GM19463 (cell line): ENCODE measurements around the gene FBXW7.
"Not testable (repeated sequence)": the region's sequence is repeated elsewhere in the genome, so short reads cannot be mapped to it uniquely, and the experiment has no call there.

ENCODE experiments used
- ATAC-seq: cut with Tn5 transposase; IDR thresholded peaks from one replicate; pipeline ENCODE4 v1.9.1; 2021; ENCODE audit warnings: mild to moderate bottlenecking, moderate library complexity; ENCODE audit not compliant: unreplicated experiment

The FBXW7 gene

DNA sequence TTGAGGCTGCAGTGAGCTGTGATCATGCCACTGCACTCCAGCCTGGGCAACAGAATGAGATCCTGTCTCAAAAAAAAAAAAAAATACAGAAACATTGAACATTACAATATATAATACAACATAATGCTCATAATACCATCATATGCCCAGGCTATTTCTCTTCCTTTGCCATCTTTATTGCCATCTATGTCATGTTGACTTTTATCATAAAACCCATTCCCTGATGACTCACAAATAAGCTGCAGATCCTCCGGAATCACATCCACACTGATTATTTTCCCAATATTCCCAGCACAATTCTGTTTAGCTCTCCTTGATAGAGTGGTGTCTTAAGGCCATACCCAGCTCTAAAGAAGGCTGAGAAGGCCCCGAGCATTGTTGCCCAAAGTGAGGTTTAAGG, 9.2 kb upstream of the FBXW7 start:
- ATAC-seq, result no peak

DNA sequence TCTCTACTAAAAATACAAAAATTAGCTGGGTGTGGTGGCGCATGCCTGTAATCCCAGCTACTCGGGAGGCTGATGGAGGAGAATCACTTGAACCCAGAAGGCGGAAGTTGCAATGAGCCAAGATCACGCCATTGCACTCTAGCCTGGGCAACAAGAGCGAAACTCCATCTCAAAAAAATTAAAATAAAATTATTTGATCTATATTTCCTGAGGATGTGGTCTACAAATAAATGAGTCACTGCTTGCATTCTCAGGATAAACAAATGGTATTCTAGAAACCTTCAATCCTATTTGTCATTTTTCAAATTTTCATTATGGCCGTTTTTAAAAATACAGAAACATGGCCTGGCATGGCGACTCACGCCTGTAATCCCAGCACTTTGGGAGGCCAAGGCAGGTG, 8.6 kb upstream of the FBXW7 start:
- ATAC-seq, result not testable (repeated sequence)

DNA sequence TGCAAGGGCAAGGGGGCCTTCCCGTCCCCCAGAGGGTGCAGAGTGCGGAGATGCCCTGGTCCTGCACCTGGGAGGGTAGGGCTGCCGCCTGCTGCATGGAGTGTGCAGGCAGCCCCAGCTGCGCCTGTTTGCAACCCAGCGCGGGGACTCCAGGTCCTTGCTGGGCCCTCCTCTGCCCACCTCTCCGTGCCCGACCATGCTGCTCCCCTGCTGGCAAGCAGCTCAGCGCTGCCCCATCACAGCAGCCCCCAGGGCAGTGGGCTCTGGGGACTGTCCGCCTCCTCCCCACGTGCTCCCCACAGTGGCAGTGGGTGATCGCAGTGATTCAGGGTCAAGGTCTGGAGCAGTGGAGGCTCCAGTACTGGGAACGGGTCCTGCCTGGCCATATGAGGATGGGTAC, 5.0 kb upstream of the FBXW7 start:
- no peak for ATAC-seq

DNA sequence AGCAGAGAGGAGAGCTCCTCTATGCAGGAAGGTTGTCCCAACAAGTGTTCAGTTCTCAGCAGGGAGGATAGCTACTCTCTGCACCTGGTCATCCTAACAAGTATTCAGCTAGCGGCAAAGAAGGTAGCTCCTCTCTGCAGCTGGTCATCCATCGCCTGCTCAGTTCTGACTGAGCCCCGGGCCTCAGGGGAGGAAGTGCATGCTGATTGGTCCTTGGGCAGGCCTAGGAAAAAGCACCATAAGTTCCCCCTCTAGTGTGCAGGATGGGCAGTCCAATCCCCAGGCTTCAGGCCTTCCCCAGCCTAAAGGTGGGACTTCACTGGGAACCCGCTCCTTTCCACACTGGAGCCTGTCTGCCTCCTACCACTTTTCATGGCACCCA, 4.4 kb upstream of the FBXW7 start:
- ATAC-seq, result no peak

DNA sequence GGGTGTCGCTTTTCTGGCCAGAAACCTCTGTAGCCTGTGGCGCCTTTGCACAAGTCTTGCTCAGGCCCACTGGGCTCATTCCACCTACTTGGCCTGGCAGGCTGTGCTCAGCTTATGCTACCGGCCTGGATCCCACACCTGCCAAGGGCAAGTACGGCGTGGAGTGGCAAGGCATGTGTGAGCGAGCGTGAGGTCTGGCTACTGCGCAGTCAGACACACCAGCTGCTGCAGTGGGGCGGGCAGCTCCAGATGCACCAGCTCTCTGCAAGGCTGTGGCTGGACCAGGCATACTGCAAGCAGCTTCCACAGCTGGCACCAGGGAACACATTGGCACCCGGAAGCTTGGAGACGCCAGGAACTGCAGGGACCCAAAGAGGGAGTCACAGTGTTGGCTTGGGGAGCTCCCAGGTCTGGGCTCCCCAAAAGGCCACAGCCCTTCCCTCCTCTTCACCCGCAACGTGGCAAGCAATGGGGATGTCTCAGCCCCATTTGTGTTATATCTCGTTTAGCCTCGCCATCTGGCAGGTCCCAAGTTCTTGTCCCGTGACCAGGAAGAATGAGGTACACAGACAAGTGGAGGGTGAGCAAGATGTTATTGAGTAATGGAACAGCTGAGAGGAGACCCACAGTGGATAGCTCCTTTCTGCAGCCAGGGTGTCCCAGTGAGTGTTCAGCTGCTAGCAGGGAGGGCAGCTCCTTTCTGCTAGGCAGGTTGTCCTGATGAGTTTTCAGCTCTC, 3.8 kb upstream of the FBXW7 start:
- no peak for ATAC-seq

DNA sequence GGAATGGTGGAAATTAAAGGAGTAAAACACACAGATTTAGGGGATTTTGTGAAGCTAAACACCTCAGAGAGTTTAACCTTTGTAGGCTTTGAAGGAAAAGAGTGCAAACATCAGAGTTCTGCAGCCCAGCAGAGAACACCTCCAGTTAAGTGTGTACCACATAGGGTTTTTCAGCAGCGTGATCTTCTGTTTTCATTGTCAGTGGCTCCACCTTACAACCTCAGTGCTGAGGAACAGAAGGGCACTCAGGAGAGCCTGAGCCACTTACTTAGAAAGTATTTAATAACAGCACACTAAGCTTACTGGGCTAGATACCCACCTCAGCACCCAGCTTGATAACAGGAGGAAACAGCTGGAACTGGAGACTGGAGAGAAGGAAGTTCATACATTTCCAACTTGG, 2.0 kb upstream of the FBXW7 start:
- ATAC-seq, result no peak

DNA sequence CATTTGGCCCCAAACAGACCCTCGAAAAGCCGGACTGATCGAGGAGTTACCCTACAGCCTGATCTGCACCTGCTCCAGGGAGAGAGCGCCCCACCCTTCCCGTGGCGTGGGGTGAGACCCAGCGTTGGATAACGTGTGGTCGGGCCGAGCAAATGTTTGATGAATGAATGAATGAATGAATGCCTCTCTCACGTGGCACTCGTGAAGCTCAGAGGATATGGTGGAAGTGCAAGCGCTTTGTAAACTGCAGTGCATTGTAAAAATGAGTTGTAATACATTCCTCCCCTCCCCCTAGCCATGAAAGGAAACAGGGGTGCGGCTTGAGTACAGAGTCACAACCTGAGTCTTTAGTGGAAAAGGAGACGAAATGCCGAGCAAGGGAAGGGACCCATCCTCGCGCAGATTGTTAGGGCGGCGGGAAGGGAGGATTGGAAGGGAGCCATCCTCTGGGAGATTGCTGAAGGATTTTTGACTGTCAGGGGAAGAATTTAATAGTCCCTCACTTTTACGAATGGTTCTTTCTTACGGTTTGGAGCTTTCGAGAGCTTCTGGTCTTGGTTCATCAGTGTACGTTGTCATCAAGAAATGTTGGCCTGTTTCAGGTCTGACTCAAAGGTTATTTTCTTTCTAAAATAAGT, 772 bp upstream of the FBXW7 start:
- peak; percentile 31 for ATAC-seq

DNA sequence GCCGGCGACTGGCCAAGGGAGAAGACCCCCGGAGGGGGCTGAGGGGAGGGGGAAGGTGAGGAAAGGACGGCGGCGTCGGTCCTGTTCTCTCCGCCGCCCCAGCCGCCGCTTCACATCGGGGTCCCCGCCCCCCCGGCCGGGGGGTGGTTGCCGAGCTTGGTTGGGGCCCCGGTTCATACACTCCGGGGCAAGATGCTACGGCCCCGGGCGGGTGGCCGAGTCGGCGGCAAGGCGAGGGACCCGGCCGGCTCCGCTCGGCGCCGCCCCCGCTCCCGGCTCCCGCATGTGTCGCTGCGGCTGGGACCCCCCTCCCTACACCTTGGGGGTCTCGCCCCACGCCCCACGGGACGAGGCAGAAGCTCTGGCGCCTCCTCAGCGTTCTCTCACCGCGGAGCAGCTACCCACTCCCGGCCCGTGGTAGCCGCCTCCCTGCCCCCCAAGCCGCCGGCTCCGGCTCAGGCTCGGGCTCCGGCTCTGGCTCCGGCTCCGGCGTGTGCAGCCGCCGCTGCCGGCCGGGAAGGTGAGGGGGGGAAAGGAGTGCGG, 461 bp downstream of the FBXW7 start:
- ATAC-seq, result peak; percentile 3

DNA sequence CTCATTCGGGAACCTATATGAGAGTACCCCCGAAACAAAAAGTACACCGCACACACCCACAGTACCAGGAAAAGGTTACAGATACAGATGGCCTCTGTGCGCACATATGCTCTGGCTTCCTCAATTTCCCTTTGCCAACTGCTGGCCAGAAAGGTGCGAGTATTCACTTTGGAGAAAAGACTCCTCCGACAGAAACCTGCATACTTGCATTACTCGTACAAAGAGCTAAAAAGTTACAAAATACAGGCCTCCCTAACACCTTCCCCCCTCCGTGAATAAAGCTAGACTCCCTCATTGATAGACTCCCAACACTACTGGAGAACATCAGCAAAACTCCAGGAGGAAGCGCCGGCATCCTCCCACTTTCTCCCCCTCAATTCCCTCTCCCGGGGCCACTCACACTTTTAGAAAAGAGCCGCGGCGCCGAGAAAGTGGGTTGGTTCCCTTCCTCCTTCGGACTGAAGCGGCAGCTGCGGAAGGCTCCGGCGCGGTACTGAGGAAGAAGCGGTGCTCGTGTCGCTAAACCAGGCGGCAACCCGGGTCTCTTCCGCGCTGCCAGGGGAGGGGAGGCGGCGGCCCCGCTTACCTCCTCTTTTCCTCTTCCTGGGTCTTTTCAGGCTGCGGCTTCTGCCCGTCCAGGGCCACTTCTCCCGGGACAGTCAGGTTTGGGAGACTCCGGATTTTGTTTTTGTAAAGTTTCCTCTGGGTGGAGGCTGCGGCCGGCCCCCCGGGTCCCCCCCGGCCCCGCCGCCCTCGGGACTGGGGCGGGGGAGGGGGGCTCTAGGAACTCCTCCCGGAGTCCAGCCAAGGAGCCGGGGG, 1.1 kb downstream of the FBXW7 start:
- ATAC-seq, result no peak

DNA sequence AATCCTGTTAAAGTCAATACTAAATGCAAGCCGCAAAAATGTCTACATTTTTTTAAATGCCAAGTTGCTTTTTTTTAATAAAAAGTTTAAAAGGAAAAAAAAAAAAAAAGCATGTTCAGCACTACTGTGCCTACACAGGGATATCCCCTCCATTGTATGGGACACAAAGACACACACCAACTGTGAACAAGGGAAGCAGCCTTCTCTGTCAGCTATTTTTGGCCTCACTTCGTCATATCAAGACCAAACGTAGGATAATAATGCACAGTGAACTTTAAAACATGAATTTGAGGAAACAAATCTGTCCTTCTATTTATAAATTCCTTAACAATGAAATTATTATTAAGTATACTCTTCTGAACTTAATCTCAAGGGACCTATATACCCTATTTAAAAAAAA, 4.4 kb downstream of the FBXW7 start:
- ATAC-seq, result no peak

DNA sequence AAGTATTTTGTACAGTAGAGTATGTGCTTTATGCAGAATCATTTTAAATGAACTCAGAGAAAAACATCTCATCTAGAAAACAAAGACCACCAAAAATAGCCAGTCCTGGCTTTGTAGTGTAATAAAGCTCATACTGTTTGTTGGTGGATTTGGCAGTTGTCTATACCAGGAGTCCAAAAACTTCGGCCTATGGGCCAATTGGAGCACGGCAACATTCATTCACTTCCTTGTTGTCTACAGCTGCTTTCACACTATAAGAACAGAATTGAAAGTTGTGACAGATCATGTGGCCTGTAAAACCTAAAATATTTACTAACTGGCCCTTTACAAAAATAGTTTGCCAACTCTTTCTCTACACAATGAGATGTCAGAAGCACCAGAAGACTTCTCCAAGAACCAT, 5.3 kb downstream of the FBXW7 start:
- ATAC-seq, result no peak

DNA sequence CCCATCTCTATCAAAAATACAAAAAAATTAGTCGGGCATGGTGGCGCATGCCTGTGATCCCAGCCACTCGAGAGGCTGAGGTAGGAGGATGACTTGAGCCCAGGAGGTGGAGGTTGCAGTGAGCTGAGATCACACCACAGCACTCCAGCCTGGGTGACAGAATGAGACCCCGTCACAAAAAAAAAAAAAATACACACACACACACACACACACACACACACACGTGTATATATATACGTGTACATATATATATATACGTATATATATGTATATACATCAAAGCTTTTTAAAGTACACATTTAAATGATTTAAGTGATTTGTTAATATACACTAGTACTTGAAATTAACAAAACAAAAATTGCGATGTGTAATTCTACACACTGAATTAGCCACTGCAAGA, 6.0 kb downstream of the FBXW7 start:
- no peak for ATAC-seq

DNA sequence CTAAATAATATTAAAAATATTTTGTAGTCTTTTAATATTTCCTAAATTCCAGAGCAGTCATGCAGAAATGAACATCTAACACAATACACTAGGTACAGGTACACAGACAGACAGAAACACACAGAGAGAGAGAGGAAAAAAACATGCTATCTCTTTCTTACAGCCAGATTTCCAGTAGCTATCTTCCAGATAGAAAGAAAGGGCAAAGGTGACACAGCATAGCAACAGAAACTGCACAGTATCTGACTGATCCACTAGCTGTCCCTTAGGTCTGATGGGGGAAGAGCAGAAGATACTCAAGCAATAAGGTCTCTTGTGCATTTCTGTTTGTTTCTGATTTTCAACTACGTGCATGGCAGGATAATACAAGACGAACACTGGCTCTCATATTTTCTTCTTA, 7.8 kb downstream of the FBXW7 start:
- no peak for ATAC-seq

DNA sequence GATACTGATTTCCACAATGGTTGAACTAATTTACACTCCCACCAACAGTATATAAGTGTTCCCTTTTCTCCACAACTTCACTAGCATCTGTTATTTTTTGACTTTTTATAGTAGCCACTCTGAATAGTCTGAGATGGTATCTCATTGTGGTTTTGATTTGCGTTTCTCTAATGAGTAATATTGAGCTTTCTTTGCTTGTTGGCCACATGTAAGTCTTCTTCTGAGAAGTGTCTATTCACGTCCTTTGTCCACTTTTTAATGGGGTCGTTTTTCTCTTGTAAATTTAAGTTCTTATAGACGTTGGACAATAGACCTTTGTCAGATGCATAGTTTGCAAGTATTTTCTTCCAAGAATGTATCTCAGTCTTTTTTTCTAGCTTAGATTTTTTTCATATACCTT, 10.0 kb downstream of the FBXW7 start:
- peak; percentile 55 for ATAC-seq

DNA sequence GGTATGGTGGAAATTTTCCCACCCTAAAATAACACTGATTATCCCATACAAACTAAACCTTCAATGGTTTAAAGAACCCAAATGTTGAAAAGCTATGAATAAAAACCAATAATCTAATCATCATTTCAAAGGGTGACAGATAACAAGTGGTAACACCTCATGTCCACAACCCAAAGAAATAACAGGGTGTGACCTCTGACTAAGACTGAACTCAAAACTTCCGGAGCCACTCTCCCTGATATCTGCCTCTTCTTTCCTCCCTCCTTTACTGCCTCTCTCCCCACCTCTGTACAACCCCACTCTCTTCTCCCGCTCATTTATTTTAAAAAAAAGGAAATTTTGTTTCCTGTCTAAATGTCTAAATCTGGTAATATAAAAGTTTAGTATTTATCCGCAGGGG, 11.5 kb downstream of the FBXW7 start:
- no peak for ATAC-seq

DNA sequence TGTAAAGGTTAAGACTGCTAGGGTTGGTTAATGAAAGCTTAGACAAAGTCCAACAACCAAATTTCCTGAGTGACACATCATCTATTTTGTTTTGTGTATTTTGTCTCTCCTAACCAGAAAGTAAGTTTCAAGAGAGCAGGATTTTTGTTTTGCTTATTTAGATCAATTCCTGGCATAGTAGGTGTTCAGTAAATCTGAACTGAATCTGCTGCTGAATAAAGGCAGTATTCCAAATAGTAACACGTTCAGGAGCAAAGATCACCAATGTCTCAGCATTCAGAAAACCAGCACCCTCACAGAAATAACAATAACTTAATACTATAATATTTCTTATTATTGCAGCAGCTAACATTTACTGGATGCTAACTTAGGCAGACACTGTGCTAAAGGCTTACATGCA, 12.2 kb downstream of the FBXW7 start:
- ATAC-seq, result no peak

DNA sequence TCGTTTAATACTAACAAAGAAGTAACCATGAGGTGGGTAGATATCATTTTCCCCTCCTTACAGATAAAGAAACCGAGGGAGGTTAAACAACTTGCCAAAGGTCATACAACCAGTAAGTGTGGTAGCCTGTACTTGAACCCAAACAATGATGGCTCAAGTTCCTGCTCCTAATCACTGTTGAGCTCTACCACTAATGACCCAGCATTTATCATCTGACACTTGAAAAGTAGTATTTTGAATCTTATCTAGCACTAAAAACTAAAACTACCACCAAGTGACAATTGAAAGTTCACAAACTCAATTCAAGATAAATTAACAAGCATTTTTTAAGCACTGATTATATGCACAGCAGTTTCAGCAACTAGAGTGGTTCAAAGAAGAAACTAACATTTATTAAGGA, 13.1 kb downstream of the FBXW7 start:
- ATAC-seq, result no peak

DNA sequence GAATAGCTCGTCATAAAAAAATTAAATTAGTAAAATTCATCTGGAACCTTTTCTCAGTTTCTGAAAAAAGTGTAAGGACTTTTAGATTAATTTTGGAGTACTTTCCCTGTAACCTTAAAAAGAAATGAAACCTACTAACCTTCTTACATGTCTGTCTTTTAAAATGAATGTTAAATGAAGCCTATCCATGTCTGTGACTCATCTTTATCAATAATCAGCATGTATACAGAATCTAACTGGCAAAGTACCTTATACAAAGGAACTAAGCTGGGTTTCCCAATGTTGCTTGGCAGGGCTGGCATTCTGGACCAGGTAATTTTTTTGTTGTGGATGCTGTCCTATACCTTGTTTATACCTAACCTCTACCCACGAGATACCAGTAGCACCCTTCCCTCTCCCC, 13.6 kb downstream of the FBXW7 start:
- ATAC-seq, result no peak

DNA sequence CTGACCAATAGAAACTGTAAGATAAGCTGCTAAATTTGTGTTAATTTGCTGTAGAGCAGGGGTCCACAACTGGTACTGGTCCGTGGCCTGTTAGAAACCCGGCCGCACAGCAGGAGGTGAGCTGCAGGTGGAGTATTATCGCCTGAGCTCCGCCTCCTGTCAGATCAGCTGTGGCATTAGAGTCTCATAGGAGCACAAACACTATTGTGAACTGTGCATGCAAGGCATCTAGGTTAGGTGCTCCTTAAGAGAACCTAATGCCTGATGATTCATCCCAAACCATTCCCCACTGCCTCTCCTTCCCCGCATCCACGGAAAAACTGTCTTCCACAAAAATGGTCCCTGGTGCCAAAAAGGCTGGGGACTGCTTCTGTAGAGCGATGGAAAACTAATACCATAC, 19.7 kb downstream of the FBXW7 start:
- ATAC-seq, result no peak

DNA sequence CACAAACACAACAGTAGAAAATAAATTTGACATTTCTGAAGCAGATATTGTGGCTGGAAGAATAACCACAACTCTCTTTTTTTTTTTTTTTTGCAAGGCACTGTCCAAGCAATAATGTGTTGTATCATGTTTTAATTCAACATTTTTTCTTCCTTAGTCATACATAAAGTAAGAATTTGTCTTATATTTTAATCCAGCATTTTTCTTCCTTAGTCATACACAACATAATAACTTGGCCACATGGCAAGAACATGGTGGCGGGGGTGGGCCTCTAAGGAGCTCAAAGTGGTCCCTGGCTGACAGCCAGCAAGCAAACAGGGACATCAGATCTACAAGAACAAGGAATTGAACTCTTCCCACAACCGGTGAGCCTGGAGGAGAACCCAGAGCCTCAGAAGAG, 20.2 kb downstream of the FBXW7 start:
- no peak for ATAC-seq

DNA sequence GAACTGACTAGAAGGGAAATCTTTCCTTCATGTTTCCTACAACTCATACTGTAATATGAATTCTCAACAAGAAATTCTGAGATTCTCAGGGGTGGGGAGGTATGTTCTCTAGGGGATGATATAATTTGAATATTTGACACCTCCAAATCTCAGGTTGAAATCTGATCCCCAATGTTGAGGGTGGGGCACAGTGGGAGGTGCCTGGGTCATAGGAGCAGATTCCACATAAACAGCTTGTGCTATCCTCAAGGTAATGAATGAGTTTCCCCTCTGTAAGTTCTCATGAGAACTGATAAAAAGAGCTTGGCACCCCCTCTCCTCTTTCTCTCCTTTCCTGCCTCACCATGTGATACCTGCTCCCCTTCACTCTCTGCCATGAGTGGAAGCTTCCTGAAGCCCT, 21.5 kb downstream of the FBXW7 start:
- no peak for ATAC-seq

DNA sequence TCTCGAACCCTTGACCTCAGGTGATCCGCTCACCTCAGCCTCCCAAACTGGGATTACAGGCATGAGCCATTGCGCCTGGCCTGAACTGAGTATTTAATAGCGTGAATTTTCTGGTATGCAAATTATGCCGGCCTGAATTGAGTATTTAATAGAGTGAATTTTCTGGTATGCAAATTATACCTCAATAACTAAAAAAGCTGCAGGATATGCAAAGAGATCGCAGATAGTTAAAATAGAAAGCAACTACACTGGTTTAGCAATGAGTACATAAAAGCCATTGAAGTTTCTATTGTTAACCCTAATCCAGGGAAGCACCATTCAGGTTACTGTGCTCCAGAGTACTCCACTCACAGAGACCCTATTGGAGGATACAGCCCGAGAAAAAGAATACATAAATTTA, 22.8 kb downstream of the FBXW7 start:
- no peak for ATAC-seq
